GM18508 (cell line): ENCODE results near the gene ACAD9.
"Not testable (repeated sequence)": the region's sequence is repeated elsewhere in the genome, so short reads cannot be mapped to it uniquely, and the experiment has no call there.

Experiments used
- ATAC-seq: cut with Tn5 transposase; IDR thresholded peaks from one replicate; pipeline ENCODE4 v1.9.1; 2021; ENCODE audit warnings: moderate number of reproducible peaks; ENCODE audit not compliant: insufficient read depth, unreplicated experiment

Gene ACAD9

DNA sequence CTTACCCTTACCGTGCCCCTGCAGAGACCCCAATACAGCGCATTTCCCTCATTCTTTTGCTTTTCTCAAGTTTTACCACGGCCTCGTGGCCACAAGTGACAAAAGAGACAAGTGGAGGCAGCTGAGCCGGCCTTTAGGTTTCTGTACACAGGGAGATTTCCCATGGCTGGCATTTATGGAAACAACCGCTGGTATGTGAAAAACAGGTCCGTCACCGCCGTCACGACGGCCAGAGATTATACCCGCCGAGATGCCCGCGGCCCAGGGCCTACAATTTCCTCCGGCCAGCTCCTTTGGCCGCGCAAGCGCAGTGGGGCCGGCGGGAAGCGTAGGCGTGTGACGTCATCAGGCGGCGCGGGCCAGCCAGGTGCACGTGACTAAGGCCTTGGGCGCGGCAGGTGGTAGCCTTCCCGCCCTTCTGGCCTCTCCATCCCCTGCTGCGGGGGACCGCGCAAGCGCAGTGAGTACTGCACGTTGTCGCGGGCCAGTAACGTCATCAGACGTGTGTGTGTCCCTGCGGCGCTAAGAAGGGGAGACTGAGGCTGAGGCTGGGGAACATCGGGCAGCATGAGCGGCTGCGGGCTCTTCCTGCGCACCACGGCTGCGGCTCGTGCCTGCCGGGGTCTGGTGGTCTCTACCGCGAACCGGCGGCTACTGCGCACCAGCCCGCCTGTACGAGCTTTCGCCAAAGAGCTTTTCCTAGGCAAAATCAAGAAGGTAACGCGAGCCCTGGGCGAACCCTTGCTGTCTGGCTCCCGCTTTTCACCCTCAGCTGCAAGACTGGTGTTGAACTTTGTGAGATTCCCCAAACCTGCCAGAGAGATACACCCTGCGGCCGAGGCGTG lies at the start of gene ACAD9:
TSS of gene ACAD9 (plus strand) at position 496 of the 845 bp plus-strand sequence. CDS start at position 568, 72 bp downstream.
- peak; percentile 58 for ATAC-seq

GRCh38 chr3:128829925-128830625 lies 49.3 kb upstream of the ACAD9 start:
- ATAC-seq: not testable (repeated sequence)

- ATAC-seq: not testable (repeated sequence)
Measured at GRCh38 chr3:128830762-128831161, 48.7 kb upstream of the ACAD9 start.

DNA sequence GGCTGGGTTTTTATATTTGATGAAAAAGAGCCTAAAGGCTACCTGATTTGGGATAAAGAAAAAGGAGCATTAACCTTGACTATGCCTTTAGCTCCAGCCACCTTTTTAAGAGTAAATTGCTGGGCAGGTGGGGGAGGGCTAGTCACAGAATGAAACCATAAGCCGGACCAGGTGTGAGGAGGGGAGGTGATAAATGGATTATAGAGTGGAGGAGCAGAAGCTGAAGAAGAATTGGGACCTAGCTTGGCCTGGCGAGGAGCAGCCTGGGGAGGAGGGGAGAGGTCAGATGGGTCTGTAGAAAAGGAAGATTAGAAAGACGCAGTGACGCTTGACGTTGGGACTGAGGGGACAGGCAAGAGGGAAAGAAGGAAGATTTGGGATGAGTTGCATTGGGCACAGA lies 46.4 kb upstream of the ACAD9 start:
- ATAC-seq: not testable (repeated sequence)

- no peak for ATAC-seq
Measured at GRCh38 chr3:128835096-128835495, 44.3 kb upstream of the ACAD9 start.

DNA sequence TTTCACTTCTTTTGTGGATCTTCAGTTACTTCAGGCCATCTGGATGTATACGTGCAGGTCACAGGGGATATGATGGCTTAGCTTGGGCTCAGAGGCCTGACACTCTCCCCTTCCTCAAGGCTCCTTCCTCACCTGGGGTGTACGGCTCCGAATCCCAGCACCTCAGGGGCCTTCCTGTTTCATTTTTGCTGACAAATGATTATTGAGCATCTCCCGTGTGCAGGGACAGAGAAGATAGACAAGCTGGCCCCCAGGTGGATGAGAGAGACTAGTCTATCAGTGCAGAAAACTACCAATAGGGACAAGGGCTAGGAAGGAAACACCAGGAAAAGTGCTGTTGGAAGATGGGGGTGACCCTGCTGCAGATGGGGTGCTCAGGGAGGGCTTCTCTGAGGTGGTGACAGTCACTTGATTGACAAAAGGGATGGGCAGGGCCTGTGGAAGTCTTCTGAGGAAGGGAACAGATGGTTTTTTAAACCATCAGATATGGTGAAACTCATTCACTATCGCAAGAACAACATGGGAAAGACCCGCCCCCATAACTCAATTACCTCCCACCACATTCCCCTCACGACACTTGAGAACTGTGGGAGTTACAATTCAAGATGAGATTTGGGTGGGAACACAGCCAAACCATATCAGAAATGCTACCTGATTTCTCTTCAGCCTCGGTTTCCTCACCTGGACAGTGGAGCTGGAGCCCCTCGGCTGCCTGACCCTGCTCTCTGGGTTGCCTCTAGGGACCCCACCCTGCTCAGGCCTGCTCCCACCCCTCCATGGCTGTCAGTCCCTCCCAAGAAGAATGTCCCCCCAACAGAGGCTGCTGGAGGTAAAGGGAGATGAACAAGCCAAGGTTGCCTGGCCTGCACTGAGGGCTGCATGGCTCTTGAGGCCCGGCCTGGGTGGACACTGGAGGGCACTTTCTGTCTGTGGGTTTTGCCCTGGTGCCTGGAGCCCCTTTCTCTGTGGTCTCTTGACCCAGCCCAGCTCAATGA lies 37.2 kb upstream of the ACAD9 start:
- no peak for ATAC-seq

DNA sequence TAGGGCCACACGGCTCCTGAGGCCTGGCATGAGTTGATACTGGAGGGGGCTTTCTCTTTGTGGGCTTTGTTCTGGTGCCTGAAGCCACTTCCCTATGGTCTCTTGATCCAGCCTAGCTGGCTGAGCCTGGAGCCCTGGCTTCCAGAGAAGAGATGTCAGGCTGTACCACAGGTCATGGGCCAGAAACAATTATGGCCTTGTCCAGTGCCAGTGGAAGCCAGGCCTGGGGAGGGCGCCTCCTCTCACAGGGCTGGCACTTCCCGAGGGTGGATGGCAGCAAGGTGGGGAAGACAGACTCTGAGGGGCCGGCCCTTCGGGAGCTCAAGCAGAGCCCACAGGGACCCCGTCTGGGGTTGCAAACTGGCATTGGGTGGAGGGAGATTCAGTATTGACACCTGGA lies 34.9 kb upstream of the ACAD9 start:
- ATAC-seq: no peak

DNA sequence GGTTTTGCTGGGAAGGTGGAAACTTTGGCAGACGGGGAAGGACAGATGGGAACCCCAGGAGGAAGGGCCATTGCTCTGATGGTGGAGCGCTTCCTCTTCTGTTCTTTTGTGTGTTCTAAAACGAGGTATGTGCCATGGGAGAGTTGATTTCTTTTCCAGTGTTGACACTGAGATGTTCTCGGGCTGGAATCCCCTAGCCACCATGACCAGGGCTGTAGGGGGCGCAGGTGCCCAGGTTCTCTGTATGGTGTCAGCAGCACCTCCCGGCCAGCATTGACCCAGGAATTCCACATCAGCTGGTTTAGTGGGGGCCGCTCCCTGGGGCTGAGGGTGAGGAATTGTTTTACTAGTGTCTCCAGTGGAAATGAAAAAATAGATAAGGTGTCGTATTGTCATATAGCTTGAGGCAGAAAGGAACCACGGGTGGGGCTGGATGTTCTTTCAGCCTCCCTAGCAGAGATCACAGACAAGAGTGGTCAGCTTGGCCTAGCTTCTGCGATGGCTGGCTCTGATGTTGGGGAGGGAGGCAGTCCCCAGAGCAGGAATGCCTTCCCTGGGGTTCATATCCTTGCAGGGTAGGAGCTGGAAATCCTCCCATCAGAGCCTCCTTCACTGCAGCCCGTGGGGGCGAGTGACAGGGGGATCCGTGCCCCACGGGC lies 34.2 kb upstream of the ACAD9 start:
- ATAC-seq: no peak

- no peak for ATAC-seq
Measured at GRCh38 chr3:128845778-128846485, 33.5 kb upstream of the ACAD9 start.

DNA sequence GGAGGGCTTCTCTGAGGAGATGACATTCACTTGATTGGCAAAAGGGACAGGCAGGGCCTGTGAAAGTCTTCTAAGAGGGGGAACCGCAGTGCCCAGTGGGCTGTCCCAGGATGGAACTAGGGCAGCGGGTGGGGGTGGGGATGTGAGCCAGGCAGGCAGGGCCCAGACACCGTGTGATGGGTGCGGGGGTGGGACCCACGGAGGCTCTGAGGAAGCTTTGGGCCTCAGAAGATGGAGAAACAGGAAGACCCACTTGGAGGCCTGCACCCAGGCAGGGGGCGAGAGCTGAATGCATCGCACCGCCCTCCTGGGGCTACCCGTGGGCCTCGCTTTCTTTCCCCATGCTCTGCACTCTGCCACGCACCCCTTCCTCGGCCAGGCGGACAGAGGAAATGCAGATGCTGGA lies 32.9 kb upstream of the ACAD9 start:
- ATAC-seq: no peak

DNA sequence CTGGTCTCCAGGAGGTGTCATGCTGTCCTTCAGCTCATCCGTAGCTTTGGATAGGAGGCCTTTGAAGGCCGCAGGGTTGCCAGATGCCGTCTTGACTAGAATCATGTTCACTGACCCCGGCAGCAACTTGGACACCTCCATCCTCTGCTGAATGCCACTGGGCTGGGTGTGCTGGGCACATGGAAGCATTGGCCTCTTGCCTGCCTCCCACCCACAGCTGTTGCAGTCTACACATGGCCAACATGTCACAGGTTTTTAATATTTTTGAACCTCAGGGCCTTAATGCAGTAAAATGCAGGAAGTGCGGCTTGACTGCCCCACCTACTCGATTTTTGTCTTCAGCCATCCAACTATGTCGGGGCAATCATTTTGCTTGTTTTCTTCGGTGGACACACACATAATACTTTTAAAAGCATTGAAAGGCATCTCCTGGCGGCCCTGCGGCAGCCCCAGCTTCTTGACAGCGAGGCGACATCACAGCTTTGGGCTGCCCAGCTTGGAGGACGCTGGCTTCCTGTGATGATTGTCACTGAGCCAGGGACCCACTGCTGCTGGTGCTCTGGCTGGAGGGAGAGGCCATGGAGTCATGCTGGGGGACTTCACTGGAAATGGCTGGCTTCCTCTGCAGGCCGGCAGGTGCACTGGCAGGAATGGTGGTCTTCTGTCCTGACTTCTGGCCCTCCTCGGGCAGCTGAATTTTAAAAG lies 31.6 kb upstream of the ACAD9 start:
- no peak for ATAC-seq

- ATAC-seq: no peak
Measured at GRCh38 chr3:128848936-128849335, 30.5 kb upstream of the ACAD9 start.

DNA sequence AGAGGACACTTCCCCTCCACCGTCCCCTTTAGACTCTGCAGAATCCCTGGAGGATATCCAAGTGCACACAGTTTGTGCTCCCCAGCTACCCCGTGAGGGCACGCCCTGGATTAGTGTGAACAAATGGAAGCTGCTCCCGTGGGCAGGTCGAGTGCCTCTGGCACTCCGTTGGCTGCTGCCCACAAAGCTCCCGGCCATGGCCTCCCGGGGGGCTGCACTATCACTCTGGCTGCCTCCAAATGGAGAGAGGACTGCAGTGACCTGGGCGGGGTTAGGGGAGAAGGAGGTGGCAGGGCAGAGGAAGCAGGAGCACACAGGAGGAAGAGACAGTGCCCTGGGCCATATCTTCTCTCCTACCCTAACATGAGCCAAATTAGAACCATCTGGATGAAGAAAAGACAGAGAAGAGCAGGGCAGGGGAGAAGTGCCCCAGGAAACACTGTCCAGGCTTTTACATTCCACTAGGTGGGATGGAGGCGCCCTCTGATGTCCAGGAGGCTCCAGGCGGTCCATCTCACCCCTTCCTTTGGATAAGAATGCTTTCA lies 29.4 kb upstream of the ACAD9 start:
- ATAC-seq: no peak

DNA sequence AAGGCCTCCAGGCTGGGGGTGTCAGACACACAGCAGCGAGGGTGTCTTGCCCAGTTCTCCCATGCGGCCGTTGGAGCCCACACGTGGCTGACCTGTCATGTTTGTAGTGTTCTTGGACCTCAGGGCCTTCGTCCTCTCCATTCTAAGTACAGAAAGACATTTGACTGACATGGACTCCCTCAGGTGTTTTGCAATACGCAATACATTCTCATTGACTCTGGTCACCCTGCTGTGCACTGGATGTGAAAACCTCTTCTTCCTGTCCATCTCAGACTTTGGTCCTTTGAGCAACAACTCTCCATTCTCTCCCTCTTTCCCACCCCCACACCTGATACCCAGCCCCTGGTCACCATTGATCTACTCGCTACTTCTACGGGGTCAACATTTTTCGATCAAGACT lies 28.9 kb upstream of the ACAD9 start:
- ATAC-seq: no peak

DNA sequence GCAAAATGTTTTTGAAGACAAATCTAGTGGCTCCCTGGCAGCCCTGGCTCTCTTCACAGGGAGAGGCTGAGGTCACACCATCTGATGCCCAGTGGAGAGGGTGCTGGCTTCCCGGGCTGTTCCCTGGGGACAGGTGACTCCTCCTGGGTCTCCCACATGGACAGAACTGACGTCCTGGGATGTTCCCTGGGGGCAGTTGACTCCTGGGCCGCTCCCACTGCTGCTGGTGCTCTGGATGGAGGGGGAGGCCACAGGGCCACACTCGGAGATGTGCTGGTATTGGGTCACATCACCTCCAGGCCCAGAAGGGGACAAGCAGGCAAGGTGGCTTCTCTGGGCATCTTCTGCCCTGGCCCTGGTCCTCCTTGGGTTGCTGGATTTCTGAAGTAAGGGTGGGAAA lies 27.8 kb upstream of the ACAD9 start:
- ATAC-seq: no peak

DNA sequence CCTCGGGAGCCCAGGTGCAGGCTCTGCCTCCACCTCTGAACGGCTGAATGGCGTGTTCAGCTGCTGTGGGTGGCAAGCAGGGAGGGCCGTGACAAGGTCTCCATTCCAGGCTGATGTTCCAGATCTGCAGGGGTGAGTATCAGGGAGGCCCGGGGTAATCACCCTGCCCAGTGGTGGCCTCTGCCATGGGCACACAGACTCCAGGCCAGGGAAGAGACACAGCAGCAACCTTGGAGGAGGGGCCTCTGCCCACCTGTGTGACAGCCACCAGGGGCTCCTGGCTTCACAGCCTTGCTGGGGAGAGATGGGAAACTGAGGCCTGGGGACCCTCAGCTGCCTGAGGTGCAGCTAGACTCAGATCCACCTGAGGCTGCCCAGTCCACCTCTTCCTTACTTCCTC lies 25.6 kb upstream of the ACAD9 start:
- no peak for ATAC-seq

DNA sequence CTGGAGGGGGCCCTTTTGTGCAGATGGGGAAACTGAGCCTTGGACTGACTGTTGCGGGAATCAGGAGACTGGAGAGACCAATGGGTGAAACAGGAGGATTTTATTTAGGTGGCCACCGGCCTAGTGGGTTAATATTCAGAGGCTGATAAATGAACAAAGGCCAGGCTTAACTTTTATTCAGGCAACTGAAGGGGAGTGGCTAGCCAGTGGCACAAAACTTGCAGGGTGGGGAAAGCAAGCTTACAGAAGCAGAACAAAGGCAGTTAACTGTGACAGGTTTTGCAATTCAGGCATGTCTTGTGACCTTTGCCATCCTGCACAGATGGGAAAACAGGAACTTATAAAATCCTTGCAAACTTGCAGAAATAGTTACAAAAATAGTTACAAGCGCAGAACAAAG lies 24.9 kb upstream of the ACAD9 start:
- ATAC-seq: no peak

DNA sequence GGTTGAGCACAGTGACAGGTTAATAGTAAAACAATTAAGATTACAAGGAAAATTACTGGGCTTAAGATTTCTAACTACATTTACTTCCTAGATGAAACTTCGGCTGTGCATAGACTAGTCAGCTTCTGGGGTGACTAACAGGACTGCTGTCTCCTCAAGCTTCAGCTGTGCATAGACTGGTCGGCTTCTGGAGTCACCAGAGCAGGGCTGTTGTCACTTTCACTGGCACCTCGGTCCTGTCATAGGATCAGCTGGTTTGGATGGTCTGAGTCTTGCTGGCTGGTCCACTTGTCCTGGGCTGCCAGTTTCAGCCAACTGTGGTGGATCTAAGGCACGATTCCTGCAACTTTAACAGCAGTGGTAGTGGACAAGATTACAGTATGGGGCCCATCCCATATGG lies 23.9 kb upstream of the ACAD9 start:
- ATAC-seq: no peak

DNA sequence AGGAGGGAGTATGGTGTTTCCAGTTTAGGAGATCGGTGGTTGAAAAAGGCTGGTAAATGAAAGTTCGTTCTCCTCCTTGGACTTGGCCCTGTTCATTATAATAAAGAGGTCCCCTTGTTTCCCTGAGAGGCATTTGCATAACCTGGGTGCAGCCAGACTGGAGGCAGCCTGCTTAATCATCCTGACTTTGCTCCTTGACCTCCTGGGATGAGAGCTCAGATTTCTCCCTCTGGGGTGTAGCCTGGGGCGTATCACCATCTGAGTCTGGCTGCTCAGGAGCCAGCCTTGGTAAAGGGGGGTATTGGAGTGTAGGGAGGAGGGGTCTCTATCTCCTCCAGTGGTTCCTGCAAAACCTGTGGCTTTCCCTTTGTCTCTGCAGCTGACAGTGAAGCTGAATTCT lies 21.3 kb upstream of the ACAD9 start:
- no peak for ATAC-seq
